CD4-positive, alpha-beta T cell treated with Interleukin-6 for 4 hours (primary cell): ENCODE results near the gene OR1K1.
"Not testable (repeated sequence)": the region's sequence is repeated elsewhere in the genome, so short reads cannot be mapped to it uniquely, and the experiment has no call there.

ENCODE experiments used
- DNase-seq: peaks from one replicate; pipeline ENCODE4 v3.0.0-alpha.2; 2020; ENCODE audit warnings: mixed read lengths

The OR1K1 gene

DNA sequence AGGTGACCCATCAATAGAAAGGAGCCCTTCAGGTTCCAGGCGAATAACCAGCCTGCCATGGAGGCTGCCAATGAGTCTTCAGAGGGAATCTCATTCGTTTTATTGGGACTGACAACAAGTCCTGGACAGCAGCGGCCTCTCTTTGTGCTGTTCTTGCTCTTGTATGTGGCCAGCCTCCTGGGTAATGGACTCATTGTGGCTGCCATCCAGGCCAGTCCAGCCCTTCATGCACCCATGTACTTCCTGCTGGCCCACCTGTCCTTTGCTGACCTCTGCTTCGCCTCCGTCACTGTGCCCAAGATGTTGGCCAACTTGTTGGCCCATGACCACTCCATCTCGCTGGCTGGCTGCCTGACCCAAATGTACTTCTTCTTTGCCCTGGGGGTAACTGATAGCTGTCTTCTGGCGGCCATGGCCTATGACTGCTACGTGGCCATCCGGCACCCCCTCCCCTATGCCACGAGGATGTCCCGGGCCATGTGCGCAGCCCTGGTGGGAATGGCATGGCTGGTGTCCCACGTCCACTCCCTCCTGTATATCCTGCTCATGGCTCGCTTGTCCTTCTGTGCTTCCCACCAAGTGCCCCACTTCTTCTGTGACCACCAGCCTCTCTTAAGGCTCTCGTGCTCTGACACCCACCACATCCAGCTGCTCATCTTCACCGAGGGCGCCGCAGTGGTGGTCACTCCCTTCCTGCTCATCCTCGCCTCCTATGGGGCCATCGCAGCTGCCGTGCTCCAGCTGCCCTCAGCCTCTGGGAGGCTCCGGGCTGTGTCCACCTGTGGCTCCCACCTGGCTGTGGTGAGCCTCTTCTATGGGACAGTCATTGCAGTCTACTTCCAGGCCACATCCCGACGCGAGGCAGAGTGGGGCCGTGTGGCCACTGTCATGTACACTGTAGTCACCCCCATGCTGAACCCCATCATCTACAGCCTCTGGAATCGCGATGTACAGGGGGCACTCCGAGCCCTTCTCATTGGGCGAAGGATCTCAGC is at the start of gene OR1K1:
OR1K1 (plus strand) TSS at position 58 of the 995 bp plus-strand sequence; CDS start at position 58, 0 bp downstream.
- no peak for DNase-seq

GRCh38 chr9:122754825-122755224 is 45.1 kb upstream of the OR1K1 start:
- no peak for DNase-seq

DNA sequence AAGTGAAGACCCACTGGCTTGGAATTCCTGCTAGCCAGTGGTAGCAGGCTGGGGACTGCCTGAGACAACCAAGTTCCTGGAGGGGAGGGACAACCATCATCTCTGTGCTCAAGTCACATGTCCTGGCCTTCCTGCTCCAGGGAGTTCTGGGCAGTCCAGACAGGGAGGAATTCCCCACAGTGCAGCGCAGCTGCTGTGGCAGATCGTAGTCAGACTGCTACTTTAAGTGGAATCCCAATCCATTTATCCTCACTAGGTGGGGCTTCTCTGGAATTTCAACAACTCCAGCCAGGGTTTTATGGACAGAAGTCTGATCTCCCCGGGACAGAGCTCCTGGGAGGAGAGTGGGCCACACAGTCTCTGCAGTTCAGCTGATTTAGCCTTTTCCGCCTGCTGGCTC is 32.1 kb upstream of the OR1K1 start:
- DNase-seq = no peak

DNA sequence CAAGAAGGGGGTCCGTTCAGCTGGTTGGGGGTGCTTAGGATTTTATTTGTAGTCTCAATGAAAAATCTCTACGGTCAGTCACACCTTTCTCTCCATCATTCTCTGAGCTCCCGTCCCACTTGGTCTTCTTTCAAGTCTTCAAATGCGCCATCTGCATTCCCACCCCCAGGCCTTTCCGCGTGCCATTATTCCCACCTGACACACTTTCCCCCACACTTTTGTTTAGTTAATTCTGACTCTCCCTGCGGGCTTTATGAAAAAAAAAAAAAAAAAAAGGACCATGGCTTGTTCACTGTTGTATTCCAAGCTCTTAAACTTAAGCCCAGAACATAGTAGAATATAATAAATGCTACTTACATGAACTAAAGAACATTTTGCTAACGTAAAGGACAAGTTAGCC is 22.9 kb upstream of the OR1K1 start:
- no peak for DNase-seq

- DNase-seq = no peak
These were observed 21.8 kb upstream of the OR1K1 start for GRCh38 chr9:122777935-122778627.

DNA sequence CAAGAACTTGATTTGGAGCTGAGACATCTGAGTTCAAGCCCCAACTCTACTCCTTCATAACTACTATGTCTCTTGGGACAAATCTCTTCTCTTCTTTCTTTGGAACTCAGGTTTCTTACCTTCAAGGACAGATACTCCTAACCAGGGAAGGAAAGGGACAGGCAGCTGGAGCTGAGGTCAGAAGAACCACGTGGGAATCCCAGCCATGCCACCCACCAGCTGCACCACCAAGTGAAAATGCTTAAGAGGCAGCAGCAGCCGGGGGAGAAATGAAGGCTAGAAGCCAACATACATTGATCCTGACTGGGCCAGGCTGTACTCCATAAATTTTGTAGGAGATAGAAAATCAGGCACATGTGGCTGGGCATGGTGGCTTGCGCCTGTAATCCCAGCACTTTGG is 20.7 kb upstream of the OR1K1 start:
- no peak for DNase-seq

DNA sequence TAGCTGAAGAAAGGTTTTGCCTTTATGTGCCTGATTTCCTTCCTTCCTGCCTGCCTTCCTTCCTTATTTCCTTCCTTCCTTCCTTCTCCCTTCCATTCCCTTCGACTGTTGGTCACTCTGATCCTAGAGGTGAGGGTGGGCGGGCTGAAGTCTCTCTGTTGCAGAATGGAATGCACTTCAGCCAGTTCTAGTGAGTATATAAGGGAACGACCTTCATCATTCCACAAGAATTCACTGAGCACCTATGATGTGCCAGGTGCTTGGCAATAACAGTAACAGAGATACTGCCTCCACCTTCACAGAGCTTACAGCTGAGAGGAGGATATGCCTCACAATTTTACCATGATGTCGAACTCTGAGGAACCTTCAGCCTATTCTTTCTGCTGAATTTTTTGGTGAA is 19.9 kb upstream of the OR1K1 start:
- DNase-seq = no peak

GRCh38 chr9:122781671-122782070 is 18.3 kb upstream of the OR1K1 start:
- no peak for DNase-seq

DNA sequence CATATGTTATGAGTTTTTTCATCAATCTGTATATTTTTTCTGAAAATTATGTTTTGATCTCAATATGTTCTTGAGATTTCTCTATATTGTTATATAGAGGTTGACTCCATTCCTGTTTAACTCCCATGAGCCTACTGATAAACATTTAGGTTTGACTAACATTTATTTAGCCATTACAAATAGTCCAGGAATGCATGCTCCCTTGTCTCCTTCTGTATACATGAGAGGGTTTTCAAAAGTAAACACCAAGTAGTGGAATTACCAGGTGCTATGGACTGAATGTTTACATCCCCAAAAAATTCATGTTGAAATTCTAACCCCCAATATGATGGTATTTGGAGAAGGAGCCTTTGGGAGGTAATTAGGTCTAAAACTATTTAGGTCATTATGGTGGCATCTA is 14.7 kb upstream of the OR1K1 start:
- DNase-seq = no peak

GRCh38 chr9:122786338-122786737 is 13.6 kb upstream of the OR1K1 start:
- no peak for DNase-seq

GRCh38 chr9:122788831-122789230 is 11.1 kb upstream of the OR1K1 start, which contains the start of gene OR5C1:
Gene OR5C1, plus strand, starts transcription at chr9:122788933. Its CDS starts 0 bp downstream, at chr9:122788933.
- no peak for DNase-seq

DNA sequence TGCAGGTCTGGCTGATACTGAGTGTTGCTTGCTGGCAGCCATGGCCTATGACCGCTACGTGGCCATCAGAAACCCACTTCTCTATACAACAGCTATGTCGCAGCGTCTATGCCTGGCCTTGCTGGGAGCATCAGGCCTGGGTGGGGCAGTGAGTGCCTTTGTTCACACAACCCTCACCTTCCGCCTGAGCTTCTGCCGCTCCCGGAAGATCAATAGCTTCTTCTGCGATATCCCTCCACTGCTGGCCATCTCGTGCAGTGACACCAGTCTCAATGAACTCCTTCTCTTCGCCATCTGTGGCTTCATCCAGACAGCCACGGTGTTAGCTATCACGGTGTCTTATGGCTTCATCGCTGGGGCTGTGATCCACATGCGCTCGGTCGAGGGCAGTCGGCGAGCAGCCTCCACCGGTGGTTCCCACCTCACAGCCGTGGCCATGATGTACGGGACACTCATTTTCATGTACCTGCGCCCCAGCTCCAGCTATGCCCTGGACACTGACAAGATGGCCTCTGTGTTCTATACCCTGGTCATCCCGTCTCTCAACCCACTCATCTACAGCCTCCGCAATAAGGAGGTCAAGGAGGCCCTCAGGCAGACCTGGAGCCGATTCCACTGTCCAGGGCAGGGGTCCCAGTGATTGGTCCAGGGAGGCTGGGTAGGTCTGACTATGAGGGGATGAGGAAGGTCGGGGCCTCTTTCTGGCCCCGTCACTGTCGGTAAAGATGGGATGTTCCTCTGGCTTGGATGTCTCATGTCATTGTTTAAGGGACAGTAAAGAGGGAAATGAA is 10.5 kb upstream of the OR1K1 start:
- no peak for DNase-seq

GRCh38 chr9:122791872-122792669 is 7.9 kb upstream of the OR1K1 start:
- no peak for DNase-seq

DNA sequence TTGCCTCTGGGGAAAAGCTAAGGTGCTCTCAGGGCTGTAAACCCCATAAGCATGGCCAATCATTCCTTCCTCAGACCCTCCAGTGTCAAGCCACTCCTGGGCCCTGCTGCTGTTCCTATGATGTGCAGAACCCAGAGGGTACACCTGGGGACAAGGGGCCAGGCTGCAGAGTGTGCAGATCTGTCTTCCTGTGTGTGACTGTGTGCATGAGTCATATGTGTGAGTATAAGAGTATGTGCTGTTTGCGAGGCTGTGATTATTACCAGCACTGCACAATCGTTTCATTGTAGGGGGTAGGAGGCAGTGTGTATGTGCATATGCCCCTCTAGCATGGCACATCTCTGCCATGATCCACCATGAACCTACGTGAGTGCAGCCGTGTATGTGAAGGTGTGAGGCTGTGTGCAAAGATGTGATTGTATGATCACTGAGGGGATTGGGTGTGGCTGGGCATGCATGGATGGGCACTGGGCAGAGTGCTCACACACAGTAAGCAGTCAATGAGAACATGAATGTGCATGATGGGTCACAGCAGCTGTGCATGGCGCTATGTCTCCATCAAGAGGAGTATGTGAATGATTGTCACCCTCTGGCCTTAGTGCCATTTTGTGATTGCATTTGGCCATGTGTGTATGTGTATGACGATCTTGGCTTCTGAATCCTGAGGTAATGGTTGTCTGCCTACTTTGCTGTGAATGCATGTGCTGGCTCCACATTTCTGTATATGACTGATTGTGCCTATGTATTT is 2.4 kb upstream of the OR1K1 start:
- DNase-seq = no peak

DNA sequence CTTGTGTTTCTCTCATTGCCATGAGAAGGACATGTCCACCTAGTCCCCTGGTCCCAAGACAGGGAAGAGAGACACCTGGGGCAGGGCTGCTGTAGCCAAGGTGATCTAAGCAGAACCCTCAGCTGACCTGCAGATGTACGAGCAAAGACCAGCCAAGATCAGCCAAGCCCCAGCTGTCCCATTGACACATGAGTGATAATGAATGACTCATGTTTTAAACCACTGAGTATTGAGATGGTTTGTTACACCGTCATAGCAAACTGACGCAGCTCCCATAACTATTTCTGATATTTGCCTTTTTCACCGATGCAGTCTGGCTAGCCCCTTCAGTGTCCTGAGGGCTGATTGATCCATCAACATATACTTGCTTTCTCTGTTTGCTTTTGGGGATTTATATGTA is 6.7 kb downstream of the OR1K1 start:
- no peak for DNase-seq

DNA sequence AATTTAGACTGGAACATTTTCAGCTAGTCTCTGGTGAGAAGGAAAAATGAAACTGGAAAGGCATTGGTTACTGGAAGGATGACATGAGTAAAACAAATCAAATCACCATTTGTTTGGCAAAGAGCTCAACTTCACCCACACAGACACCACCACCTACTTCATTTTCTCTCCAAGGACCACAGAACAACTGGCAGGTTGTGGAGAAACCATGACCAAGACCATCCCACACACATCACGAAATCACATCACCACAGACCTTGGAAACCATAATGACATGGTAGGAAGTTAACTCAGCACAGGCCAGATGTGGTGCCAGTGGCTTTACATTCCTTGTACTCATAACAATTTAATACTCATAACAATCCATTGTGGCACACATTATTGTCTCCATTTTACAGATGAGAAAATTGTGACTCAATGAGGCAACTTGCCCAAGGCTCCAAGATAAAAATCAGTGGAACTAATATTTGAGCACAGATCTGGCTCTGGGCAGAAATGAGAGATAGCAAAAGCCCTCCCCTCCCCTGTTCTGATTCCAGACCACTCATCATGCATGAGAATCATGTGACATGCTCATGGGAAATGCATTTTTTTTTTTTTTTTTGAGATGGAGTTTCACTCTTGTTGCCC is 7.5 kb downstream of the OR1K1 start:
- no peak for DNase-seq

DNA sequence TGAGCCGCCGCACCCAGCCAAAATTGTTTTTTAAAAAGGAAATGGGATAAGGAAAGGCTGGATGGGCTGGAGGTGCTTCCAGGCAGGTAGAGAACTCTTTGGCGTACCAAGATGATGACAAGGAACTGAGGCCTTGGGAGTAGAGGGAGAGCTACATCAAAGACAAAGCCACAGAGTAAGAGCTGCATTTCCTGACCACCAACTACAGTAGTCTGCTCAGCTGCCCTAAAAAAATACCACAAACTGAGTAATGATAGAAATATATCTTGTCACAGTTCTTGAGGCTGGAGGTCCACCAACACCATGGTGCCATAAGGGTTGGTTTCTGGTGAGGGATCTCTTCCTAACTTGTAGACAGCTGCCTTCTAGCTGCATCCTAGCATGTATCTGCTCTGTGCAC is 8.2 kb downstream of the OR1K1 start:
- DNase-seq = no peak

DNA sequence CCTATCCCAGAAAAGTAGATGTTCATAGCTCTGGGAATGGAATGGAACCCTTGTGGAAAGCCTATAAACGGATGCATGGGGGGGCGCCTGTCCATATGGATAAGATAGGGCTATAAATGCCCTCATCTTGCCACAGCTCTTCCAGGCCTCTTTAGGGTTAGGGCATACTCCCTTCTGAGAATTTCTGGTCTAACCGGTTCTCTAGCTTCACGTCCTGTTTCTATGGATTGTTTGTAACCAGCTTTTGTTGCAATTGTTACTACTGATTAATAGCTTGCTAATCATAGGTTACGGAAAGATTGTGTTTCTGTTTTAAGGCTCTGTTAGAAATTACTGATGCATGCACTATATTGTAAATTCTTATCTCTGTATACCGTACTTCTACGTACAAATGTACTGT is 9.3 kb downstream of the OR1K1 start:
- DNase-seq = not testable (repeated sequence)

DNA sequence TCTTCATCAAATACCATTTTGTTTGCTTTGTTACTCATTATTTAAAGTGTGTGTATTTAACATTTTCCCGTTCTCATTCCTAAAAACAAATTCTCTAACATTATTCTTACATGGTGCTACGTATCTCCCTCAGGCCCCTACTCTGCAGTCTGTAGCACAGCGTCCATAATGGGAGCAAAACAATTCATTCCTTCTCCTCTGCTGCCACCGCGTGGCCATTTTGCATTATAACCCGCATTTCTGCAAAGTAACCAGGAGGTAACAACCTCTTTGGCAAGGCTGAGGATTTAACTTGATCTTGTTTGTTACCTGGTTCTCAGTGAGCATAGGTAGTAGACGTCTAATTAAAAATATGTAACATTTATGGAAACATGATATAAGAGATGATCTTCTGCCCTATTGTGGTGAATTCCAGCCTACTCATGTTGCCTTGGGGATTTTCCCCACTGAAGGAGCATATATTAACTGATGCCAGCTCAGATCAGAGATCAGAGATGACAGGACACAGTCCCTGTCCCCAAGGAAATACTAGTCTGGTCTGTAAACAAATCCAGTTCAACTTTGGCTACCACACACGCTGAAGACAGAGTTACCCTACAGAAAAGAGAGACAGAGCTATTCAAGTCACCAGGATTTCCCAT is 10.5 kb downstream of the OR1K1 start:
- DNase-seq = peak; percentile 83

DNA sequence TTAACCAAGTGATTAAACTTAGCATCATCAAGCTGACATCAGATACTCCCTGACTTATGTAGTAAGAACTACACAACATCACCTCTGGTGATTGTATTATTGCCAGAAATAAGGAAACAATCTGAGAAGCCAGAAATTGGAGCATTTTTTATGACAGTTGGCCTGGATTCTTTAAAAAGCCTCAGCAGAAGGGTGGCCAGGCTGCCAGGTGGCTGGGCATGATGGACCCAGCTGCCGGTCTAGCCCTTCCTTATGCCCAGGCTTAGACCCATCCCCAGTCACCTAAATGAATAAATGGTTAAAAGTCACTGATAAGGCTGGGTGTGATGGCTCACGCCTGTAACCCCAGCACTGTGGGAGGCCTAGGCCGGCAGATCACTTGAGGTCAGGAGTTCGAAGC is 12.8 kb downstream of the OR1K1 start:
- DNase-seq = no peak
